Stimulated activated CD4-positive, alpha-beta T cell treated with anti-CD3 and anti-CD28 coated beads, TNF-alpha, amount 100 ng/mL, for 1 hour (primary cell): Measurements from ENCODE around the gene SSC5D.

Experiments
- DNase-seq, 3 donors: peaks; one replicate each; pipeline ENCODE4 v3.0.0-alpha.2; 2020; ENCODE audit warnings: low read depth in 3 of 3, low spot score in 1 of 3

The SSC5D gene

GRCh38 chr19:55472463-55472862, 15.8 kb upstream of the SSC5D start:
- no peak for DNase-seq

GRCh38 chr19:55473225-55474012, 14.8 kb upstream of the SSC5D start:
- no peak for DNase-seq

GRCh38 chr19:55474269-55475265, 13.7 kb upstream of the SSC5D start:
- no peak for DNase-seq

GRCh38 chr19:55476100-55476775, 12.0 kb upstream of the SSC5D start, which contains the start of gene ZNF628:
Gene ZNF628 (plus strand): TSS chr19:55476617. CDS start chr19:55479911, 3,294 bp downstream.
- DNase-seq: peak; percentile 90 to 94 (median 92)

GRCh38 chr19:55477905-55478304, 10.3 kb upstream of the SSC5D start:
- no peak for DNase-seq

- no peak for DNase-seq
Observed at GRCh38 chr19:55478364-55478763, 9.9 kb upstream of the SSC5D start.

- no peak for DNase-seq
Observed at GRCh38 chr19:55479045-55479444, 9.2 kb upstream of the SSC5D start.

- no peak for DNase-seq
Observed at GRCh38 chr19:55479451-55480230, 8.6 kb upstream of the SSC5D start.

- DNase-seq: no peak
Observed at GRCh38 chr19:55481148-55481793, 7.0 kb upstream of the SSC5D start.

- no peak for DNase-seq
Observed at GRCh38 chr19:55481794-55482155, 6.5 kb upstream of the SSC5D start.

GRCh38 chr19:55482156-55482961, 5.9 kb upstream of the SSC5D start:
- no peak for DNase-seq

- DNase-seq: no peak
Observed at GRCh38 chr19:55482967-55483705, 5.1 kb upstream of the SSC5D start.

- DNase-seq: no peak
Observed at GRCh38 chr19:55483706-55484592, 4.3 kb upstream of the SSC5D start.

GRCh38 chr19:55484593-55485438, 3.4 kb upstream of the SSC5D start, which contains the start of gene NAT14:
Gene NAT14 (plus strand): TSS chr19:55485188. CDS start chr19:55485709, 521 bp downstream.
- DNase-seq: peak in 1 of 3 donors; percentile 55

- DNase-seq: no peak
Observed at GRCh38 chr19:55485439-55486011, 2.7 kb upstream of the SSC5D start.
